ENCODE data around the gene MYL7. TPM values are rescaled to one million over a fixed set of nuclear protein-coding genes. Genes with fewer than 3 reads are reported as not detected.
"Not testable (repeated sequence)": the region's sequence is repeated elsewhere in the genome, so short reads cannot be mapped to it uniquely, and the experiment has no call there.

The MYL7 gene
- total RNA-seq, 1 experiment from 2014 or later = not detected

GRCh38 chr7:44172803-44173424 is 31.8 kb upstream of the MYL7 start:
- no peak for DNase-seq (ENCODE audit: low read depth, low spot score)
- Histone ChIP-seq H3K4me1 (ENCODE audit: control insufficient read depth, insufficient read depth, low read length) (no peaks in the 10 kb centered on the region), H3K36me3 (ENCODE audit: control insufficient read depth, insufficient read depth, low read length) (no peaks in the 10 kb centered on the region), H3K9me3 (ENCODE audit: control insufficient read depth, insufficient read depth, low read depth, low read length) (no peaks in the 10 kb centered on the region), H3K27me3 (ENCODE audit: control insufficient read depth, insufficient read depth, low read length) (no peaks in the 10 kb centered on the region), H3K27ac (ENCODE audit: low read length) (no peak overlapping the region), H3K4me3 (ENCODE audit: low read depth in 2 of 2, low read length in 2 of 2) (no peak overlapping the region)
- intact Hi-C loops (cut with micrococcal nuclease; ENCODE audit: unreplicated experiment) (no loop called here), in situ Hi-C loops (cut with HindIII; ENCODE audit: low pct_unique_long_range_greater_than_20kb, low sequenced_read_pairs) (no loop called here)
- BruUV-seq (replicated peaks) = no TSS peak
- ChIA-PET POLR2A (no interaction called here), CTCF (no interaction called here)
- TF ChIP-seq POLR2AphosphoS5 (IDR thresholded peaks at IDR 0.05; ENCODE audit: low read depth, low read length) (no peak), REST (IDR thresholded peaks at IDR 0.05; ENCODE audit: insufficient read depth in 1 of 2, low read depth in 2 of 2, low read length in 1 of 2) (no peak), TCF7L2 (IDR thresholded peaks at IDR 0.05; ENCODE audit: low read depth, low read length) (no peak), SIN3A (IDR thresholded peaks at IDR 0.05; ENCODE audit: borderline replicate concordance, insufficient read depth, low read depth, low read length) (no peak), CTCF (IDR thresholded peaks at IDR 0.05) (no peak)
- ATAC-seq = no peak

GRCh38 chr7:44172352-44172751 is 31.2 kb upstream of the MYL7 start:
- no peak overlapping the region for H3K27ac ChIP-seq (ENCODE audit: low read length)
- no peaks in the 10 kb centered on the region for H3K36me3 ChIP-seq (ENCODE audit: control insufficient read depth, insufficient read depth, low read length)
- TF ChIP-seq REST (IDR thresholded peaks at IDR 0.05; ENCODE audit: insufficient read depth in 1 of 2, low read depth in 2 of 2, low read length in 1 of 2) = no peak
- no peak for TF ChIP-seq TCF7L2 (IDR thresholded peaks at IDR 0.05; ENCODE audit: low read depth, low read length)
- TF ChIP-seq POLR2AphosphoS5 (IDR thresholded peaks at IDR 0.05; ENCODE audit: low read depth, low read length) = no peak
- TF ChIP-seq SIN3A (IDR thresholded peaks at IDR 0.05; ENCODE audit: borderline replicate concordance, insufficient read depth, low read depth, low read length) = no peak
- no peak for TF ChIP-seq CTCF (IDR thresholded peaks at IDR 0.05)
- in situ Hi-C loops (cut with HindIII; ENCODE audit: low pct_unique_long_range_greater_than_20kb, low sequenced_read_pairs) = no loop called here
- no TSS peak for BruUV-seq (replicated peaks)
- ATAC-seq (no peak), DNase-seq (ENCODE audit: low read depth, low spot score) (no peak)
- intact Hi-C loops (cut with micrococcal nuclease; ENCODE audit: unreplicated experiment) = no loop called here
- H3K4me3 ChIP-seq (ENCODE audit: low read depth in 2 of 2, low read length in 2 of 2) = no peak overlapping the region
- H3K4me1 ChIP-seq (ENCODE audit: control insufficient read depth, insufficient read depth, low read length) = no peaks in the 10 kb centered on the region
- no peaks in the 10 kb centered on the region for H3K9me3 ChIP-seq (ENCODE audit: control insufficient read depth, insufficient read depth, low read depth, low read length)
- no peaks in the 10 kb centered on the region for H3K27me3 ChIP-seq (ENCODE audit: control insufficient read depth, insufficient read depth, low read length)
- CTCF ChIA-PET = no interaction called here
- POLR2A ChIA-PET = interaction anchor here (0.6 kb wide), 1 partner anchor 9 kb away, joined by 3 read pairs; no protein-coding TSS in a partner anchor

- BruUV-seq (replicated peaks); DNase-seq (ENCODE audit: low read depth, low spot score); CTCF ChIA-PET; in situ Hi-C loops (cut with HindIII; ENCODE audit: low pct_unique_long_range_greater_than_20kb, low sequenced_read_pairs); H3K27me3 ChIP-seq (ENCODE audit: control insufficient read depth, insufficient read depth, low read length); intact Hi-C loops (cut with micrococcal nuclease; ENCODE audit: unreplicated experiment); ATAC-seq; H3K36me3 ChIP-seq (ENCODE audit: control insufficient read depth, insufficient read depth, low read length); H3K27ac ChIP-seq (ENCODE audit: low read length); H3K9me3 ChIP-seq (ENCODE audit: control insufficient read depth, insufficient read depth, low read depth, low read length); H3K4me3 ChIP-seq (ENCODE audit: low read depth in 2 of 2, low read length in 2 of 2); H3K4me1 ChIP-seq (ENCODE audit: control insufficient read depth, insufficient read depth, low read length): not testable (repeated sequence)
- POLR2A ChIA-PET = interaction anchor here (0.6 kb wide), 1 partner anchor 10 kb away, joined by 3 read pairs; no protein-coding TSS in a partner anchor
These were observed 30.8 kb upstream of the MYL7 start for GRCh38 chr7:44171901-44172300.

Measured in Panc1 (cell line).